ENCODE data around the gene GAPVD1. TPM values are rescaled to one million over a fixed set of nuclear protein-coding genes. Genes with fewer than 3 reads are reported as not detected.

The GAPVD1 gene
- total RNA-seq, 1 experiment from 2014 or later, result 50.7 TPM

- Histone ChIP-seq H3K9ac (ENCODE audit: low read length) (no peak overlapping the region), H3K27ac (ENCODE audit: low read length) (no peak overlapping the region), H3K79me2 (ENCODE audit: low read length) (no peaks in the 10 kb centered on the region), H3K36me3 (ENCODE audit: insufficient read depth, low read length) (no peaks in the 10 kb centered on the region), H4K20me1 (ENCODE audit: insufficient read depth, low read depth, low read length) (no peaks in the 10 kb centered on the region), H3K27me3 (ENCODE audit: low read length) (no peaks in the 10 kb centered on the region), H3K4me1 (ENCODE audit: low read length) (peaks cover 6% of the 10 kb centered on the region), H3K4me3 (ENCODE audit: low read length) (no peak overlapping the region), H2AFZ (ENCODE audit: low read length) (no peak overlapping the region), H3K9me2 (replicated peaks; ENCODE audit: insufficient read depth, low read length) (no peaks in the 10 kb centered on the region), H3K4me2 (ENCODE audit: low read depth, low read length, poor library complexity, severe bottlenecking) (no peak overlapping the region), H3K9me3 (ENCODE audit: low read length) (no peaks in the 10 kb centered on the region)
- DNase-seq, result peak; percentile 42
These were observed 114.2 kb downstream of the GAPVD1 start for GRCh38 chr9:125375820-125376219.

- H3K79me2 ChIP-seq (ENCODE audit: low read length), result no peaks in the 10 kb centered on the region
- no peak overlapping the region for H3K27ac ChIP-seq (ENCODE audit: low read length)
- H3K27me3 ChIP-seq (ENCODE audit: low read length), result no peaks in the 10 kb centered on the region
- no peaks in the 10 kb centered on the region for H3K9me2 ChIP-seq (replicated peaks; ENCODE audit: insufficient read depth, low read length)
- no peak for DNase-seq
- H2AFZ ChIP-seq (ENCODE audit: low read length), result no peak overlapping the region
- no peaks in the 10 kb centered on the region for H3K9me3 ChIP-seq (ENCODE audit: low read length)
- H4K20me1 ChIP-seq (ENCODE audit: insufficient read depth, low read depth, low read length), result no peaks in the 10 kb centered on the region
- H3K4me2 ChIP-seq (ENCODE audit: low read depth, low read length, poor library complexity, severe bottlenecking), result no peak overlapping the region
- no peak overlapping the region for H3K9ac ChIP-seq (ENCODE audit: low read length)
- H3K36me3 ChIP-seq (ENCODE audit: insufficient read depth, low read length), result no peaks in the 10 kb centered on the region
- no peak overlapping the region for H3K4me3 ChIP-seq (ENCODE audit: low read length)
- peaks cover 6% of the 10 kb centered on the region for H3K4me1 ChIP-seq (ENCODE audit: low read length)
These were observed 114.9 kb downstream of the GAPVD1 start for GRCh38 chr9:125376261-125377226.

GRCh38 chr9:125377584-125378250 lies 116.1 kb downstream of the GAPVD1 start:
- Histone ChIP-seq H3K9me3 (ENCODE audit: low read length) (no peaks in the 10 kb centered on the region), H3K4me1 (ENCODE audit: low read length) (peaks cover 6% of the 10 kb centered on the region), H3K79me2 (ENCODE audit: low read length) (no peaks in the 10 kb centered on the region), H3K9ac (ENCODE audit: low read length) (no peak overlapping the region), H3K27ac (ENCODE audit: low read length) (no peak overlapping the region), H2AFZ (ENCODE audit: low read length) (no peak overlapping the region), H3K27me3 (ENCODE audit: low read length) (no peaks in the 10 kb centered on the region), H3K4me3 (ENCODE audit: low read length) (no peak overlapping the region), H4K20me1 (ENCODE audit: insufficient read depth, low read depth, low read length) (no peaks in the 10 kb centered on the region), H3K36me3 (ENCODE audit: insufficient read depth, low read length) (no peaks in the 10 kb centered on the region), H3K4me2 (ENCODE audit: low read depth, low read length, poor library complexity, severe bottlenecking) (no peak overlapping the region), H3K9me2 (replicated peaks; ENCODE audit: insufficient read depth, low read length) (no peaks in the 10 kb centered on the region)
- DNase-seq, result no peak

- no peaks in the 10 kb centered on the region for H3K9me2 ChIP-seq (replicated peaks; ENCODE audit: insufficient read depth, low read length)
- H3K27me3 ChIP-seq (ENCODE audit: low read length), result no peaks in the 10 kb centered on the region
- no peak for DNase-seq
- no peaks in the 10 kb centered on the region for H3K9me3 ChIP-seq (ENCODE audit: low read length)
- H3K4me2 ChIP-seq (ENCODE audit: low read depth, low read length, poor library complexity, severe bottlenecking), result no peak overlapping the region
- H3K27ac ChIP-seq (ENCODE audit: low read length), result no peak overlapping the region
- H3K4me3 ChIP-seq (ENCODE audit: low read length), result no peak overlapping the region
- no peaks in the 10 kb centered on the region for H3K36me3 ChIP-seq (ENCODE audit: insufficient read depth, low read length)
- H3K79me2 ChIP-seq (ENCODE audit: low read length), result no peaks in the 10 kb centered on the region
- H2AFZ ChIP-seq (ENCODE audit: low read length), result no peak overlapping the region
- no peaks in the 10 kb centered on the region for H4K20me1 ChIP-seq (ENCODE audit: insufficient read depth, low read depth, low read length)
- peaks cover 6% of the 10 kb centered on the region for H3K4me1 ChIP-seq (ENCODE audit: low read length)
- no peak overlapping the region for H3K9ac ChIP-seq (ENCODE audit: low read length)
These were observed 117.2 kb downstream of the GAPVD1 start for GRCh38 chr9:125378778-125379177.

- Histone ChIP-seq H3K27ac (ENCODE audit: low read length) (no peak overlapping the region), H3K4me2 (ENCODE audit: low read depth, low read length, poor library complexity, severe bottlenecking) (no peak overlapping the region), H3K4me3 (ENCODE audit: low read length) (no peak overlapping the region), H3K36me3 (ENCODE audit: insufficient read depth, low read length) (no peaks in the 10 kb centered on the region), H3K9me3 (ENCODE audit: low read length) (no peaks in the 10 kb centered on the region), H4K20me1 (ENCODE audit: insufficient read depth, low read depth, low read length) (no peaks in the 10 kb centered on the region), H3K79me2 (ENCODE audit: low read length) (no peaks in the 10 kb centered on the region), H3K27me3 (ENCODE audit: low read length) (no peaks in the 10 kb centered on the region), H2AFZ (ENCODE audit: low read length) (no peak overlapping the region), H3K9me2 (replicated peaks; ENCODE audit: insufficient read depth, low read length) (no peaks in the 10 kb centered on the region), H3K4me1 (ENCODE audit: low read length) (peaks cover 4% of the 10 kb centered on the region), H3K9ac (ENCODE audit: low read length) (no peak overlapping the region)
- no peak for DNase-seq
These were observed 117.6 kb downstream of the GAPVD1 start for GRCh38 chr9:125379208-125379607.

GRCh38 chr9:125380406-125380805 lies 118.8 kb downstream of the GAPVD1 start:
- Histone ChIP-seq H4K20me1 (ENCODE audit: insufficient read depth, low read depth, low read length) (no peaks in the 10 kb centered on the region), H3K79me2 (ENCODE audit: low read length) (no peaks in the 10 kb centered on the region)

GRCh38 chr9:125387861-125388524 lies 126.4 kb downstream of the GAPVD1 start:
- H3K79me2 ChIP-seq (ENCODE audit: low read length), result no peaks in the 10 kb centered on the region
- no peak overlapping the region for H3K4me2 ChIP-seq (ENCODE audit: low read depth, low read length, poor library complexity, severe bottlenecking)
- no peaks in the 10 kb centered on the region for H3K4me1 ChIP-seq (ENCODE audit: low read length)
- H3K36me3 ChIP-seq (ENCODE audit: insufficient read depth, low read length), result no peaks in the 10 kb centered on the region
- H3K27ac ChIP-seq (ENCODE audit: low read length), result no peak overlapping the region
- H3K9me2 ChIP-seq (replicated peaks; ENCODE audit: insufficient read depth, low read length), result no peaks in the 10 kb centered on the region
- no peak overlapping the region for H3K4me3 ChIP-seq (ENCODE audit: low read length)
- H4K20me1 ChIP-seq (ENCODE audit: insufficient read depth, low read depth, low read length), result no peaks in the 10 kb centered on the region
- no peak overlapping the region for H3K9ac ChIP-seq (ENCODE audit: low read length)
- no peak for DNase-seq
- H3K9me3 ChIP-seq (ENCODE audit: low read length), result no peaks in the 10 kb centered on the region
- no peak overlapping the region for H2AFZ ChIP-seq (ENCODE audit: low read length)
- H3K27me3 ChIP-seq (ENCODE audit: low read length), result no peaks in the 10 kb centered on the region

More at GRCh38 chr9:125380406-125380805, 118.8 kb downstream of the GAPVD1 start:
- no peak overlapping the region for H3K4me2 ChIP-seq (ENCODE audit: low read depth, low read length, poor library complexity, severe bottlenecking)
- no peak overlapping the region for H2AFZ ChIP-seq (ENCODE audit: low read length)
- no peaks in the 10 kb centered on the region for H3K4me1 ChIP-seq (ENCODE audit: low read length)
- H3K9ac ChIP-seq (ENCODE audit: low read length), result no peak overlapping the region
- no peak overlapping the region for H3K27ac ChIP-seq (ENCODE audit: low read length)
- no peaks in the 10 kb centered on the region for H3K27me3 ChIP-seq (ENCODE audit: low read length)
- no peaks in the 10 kb centered on the region for H3K36me3 ChIP-seq (ENCODE audit: insufficient read depth, low read length)
- no peak overlapping the region for H3K4me3 ChIP-seq (ENCODE audit: low read length)
- H3K9me3 ChIP-seq (ENCODE audit: low read length), result no peaks in the 10 kb centered on the region
- DNase-seq, result no peak
- no peaks in the 10 kb centered on the region for H3K9me2 ChIP-seq (replicated peaks; ENCODE audit: insufficient read depth, low read length)

- Histone ChIP-seq H2AFZ (ENCODE audit: low read length) (no peak overlapping the region), H3K9me3 (ENCODE audit: low read length) (no peaks in the 10 kb centered on the region), H3K9me2 (replicated peaks; ENCODE audit: insufficient read depth, low read length) (no peaks in the 10 kb centered on the region), H3K27me3 (ENCODE audit: low read length) (no peaks in the 10 kb centered on the region), H4K20me1 (ENCODE audit: insufficient read depth, low read depth, low read length) (no peaks in the 10 kb centered on the region), H3K36me3 (ENCODE audit: insufficient read depth, low read length) (no peaks in the 10 kb centered on the region), H3K9ac (ENCODE audit: low read length) (no peak overlapping the region), H3K79me2 (ENCODE audit: low read length) (no peaks in the 10 kb centered on the region), H3K4me3 (ENCODE audit: low read length) (no peak overlapping the region), H3K27ac (ENCODE audit: low read length) (no peak overlapping the region), H3K4me2 (ENCODE audit: low read depth, low read length, poor library complexity, severe bottlenecking) (no peak overlapping the region), H3K4me1 (ENCODE audit: low read length) (no peaks in the 10 kb centered on the region)
- DNase-seq, result no peak
These were observed 127.4 kb downstream of the GAPVD1 start for GRCh38 chr9:125388978-125389377.

Measured in Karpas-422 (cell line).